Fibroblast of the aortic adventitia (primary cell): ENCODE results near the gene EPN3. TPM values are rescaled to one million over a fixed set of nuclear protein-coding genes. Genes with fewer than 3 reads are reported as not detected.

Experiments used
- DNase-seq: peaks from one replicate; pipeline ENCODE4 v3.0.0-alpha.2; 2010; ENCODE audit warnings: low read depth
- H3K4me3 ChIP-seq: 2 replicates; pipeline ENCODE4 v1.5.1; 2011; ENCODE audit warnings: low read depth, mild to moderate bottlenecking, control low read depth, low read length, moderate library complexity
- total RNA-seq: library from RNA; depleted of rRNA; stranded (reverse); fragments of >200 nt; gene quantifications from 2 replicates; pipeline ENCODE4 v1.2.3, GENCODE V29; 2012; ENCODE audit warnings: low replicate concordance
- TF ChIP-seq, protein P1 (sequence below): IDR thresholded peaks from 2 replicates; pipeline ENCODE4 v1.5.1; 2011; ENCODE audit warnings: mild to moderate bottlenecking, low read length, control low read depth, inconsistent platforms; ENCODE audit not compliant: insufficient read depth

EPN3 gene
- total RNA-seq, 1 donor = not detected

DNA sequence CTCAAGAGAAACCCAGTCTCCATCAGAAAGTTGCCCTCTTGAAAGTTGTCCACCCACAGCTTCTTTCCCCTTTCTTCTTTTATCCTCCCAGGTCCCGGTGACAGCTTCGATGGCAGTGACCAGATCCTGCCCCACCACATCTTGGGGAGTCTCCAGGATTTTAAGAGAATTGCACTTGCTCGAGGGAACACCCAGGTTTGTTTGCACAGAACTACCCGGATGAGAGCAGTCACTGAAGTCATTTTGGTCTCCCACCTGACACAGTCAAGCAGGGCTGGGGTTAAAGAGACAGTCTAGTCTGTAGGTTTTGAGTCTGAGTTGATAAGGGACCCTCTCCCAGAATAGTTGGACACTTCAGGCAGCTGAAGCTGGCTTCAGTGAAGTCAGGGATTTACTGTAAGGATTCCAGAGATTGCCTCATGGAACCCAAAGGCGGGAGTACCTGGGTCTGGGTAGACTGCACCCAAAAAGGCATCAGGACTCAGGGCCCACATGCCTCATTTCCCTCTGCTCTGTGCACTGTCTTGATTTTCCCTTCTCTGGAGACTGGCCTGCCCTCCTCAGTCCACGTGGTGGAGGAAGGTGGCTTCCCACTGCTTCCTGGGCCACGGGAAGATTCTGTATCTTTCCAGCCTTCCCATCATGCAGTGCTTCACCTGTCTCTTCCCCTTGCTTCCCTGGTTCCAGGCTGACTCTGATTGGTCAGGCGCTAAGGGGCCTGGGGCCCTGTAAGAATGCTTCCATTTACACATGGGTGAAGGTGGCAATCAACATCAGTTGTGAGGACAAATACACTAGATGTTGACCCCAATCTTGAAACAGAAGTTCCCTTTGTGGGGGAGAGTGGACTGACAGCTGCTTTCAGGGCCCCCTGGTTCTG, 14.8 kb upstream of the EPN3 start:
- TF ChIP-seq, protein P1, sequence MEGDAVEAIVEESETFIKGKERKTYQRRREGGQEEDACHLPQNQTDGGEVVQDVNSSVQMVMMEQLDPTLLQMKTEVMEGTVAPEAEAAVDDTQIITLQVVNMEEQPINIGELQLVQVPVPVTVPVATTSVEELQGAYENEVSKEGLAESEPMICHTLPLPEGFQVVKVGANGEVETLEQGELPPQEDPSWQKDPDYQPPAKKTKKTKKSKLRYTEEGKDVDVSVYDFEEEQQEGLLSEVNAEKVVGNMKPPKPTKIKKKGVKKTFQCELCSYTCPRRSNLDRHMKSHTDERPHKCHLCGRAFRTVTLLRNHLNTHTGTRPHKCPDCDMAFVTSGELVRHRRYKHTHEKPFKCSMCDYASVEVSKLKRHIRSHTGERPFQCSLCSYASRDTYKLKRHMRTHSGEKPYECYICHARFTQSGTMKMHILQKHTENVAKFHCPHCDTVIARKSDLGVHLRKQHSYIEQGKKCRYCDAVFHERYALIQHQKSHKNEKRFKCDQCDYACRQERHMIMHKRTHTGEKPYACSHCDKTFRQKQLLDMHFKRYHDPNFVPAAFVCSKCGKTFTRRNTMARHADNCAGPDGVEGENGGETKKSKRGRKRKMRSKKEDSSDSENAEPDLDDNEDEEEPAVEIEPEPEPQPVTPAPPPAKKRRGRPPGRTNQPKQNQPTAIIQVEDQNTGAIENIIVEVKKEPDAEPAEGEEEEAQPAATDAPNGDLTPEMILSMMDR = no peak
- no peak for DNase-seq
- no peak overlapping the region for H3K4me3 ChIP-seq

DNA sequence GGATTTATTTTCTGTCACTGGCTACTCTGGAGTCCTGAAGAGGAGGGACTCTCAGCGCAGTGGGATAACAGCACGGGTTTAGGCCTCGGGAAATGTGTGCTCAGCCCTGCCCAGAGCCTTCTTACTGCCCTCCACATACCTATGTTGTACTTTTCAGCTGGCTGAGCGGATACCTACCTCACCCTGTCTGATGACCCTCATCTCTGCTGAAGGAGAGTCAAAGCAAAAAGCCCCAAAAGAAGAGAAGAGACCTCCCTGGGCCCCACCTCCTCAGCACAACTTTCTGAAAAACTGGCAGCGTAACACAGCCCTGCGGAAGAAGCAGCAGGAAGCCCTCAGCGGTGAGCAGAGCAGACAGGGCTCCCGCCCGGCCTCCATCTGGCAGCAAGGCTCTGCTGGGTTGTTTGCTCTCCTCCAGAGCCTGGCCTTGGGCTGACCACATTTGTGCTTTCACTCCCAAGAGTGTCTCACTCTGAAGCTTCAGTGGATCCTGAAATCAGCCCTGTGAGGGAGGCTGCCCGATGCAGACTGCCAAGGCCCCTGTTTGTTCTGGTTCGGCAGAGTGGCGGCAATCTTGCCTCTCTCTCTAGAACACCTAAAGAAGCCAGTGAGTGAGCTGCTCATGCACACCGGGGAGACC, 14.0 kb upstream of the EPN3 start:
- H3K4me3 ChIP-seq = no peak overlapping the region
- no peak for DNase-seq
- TF ChIP-seq, protein P1 = no peak

DNA sequence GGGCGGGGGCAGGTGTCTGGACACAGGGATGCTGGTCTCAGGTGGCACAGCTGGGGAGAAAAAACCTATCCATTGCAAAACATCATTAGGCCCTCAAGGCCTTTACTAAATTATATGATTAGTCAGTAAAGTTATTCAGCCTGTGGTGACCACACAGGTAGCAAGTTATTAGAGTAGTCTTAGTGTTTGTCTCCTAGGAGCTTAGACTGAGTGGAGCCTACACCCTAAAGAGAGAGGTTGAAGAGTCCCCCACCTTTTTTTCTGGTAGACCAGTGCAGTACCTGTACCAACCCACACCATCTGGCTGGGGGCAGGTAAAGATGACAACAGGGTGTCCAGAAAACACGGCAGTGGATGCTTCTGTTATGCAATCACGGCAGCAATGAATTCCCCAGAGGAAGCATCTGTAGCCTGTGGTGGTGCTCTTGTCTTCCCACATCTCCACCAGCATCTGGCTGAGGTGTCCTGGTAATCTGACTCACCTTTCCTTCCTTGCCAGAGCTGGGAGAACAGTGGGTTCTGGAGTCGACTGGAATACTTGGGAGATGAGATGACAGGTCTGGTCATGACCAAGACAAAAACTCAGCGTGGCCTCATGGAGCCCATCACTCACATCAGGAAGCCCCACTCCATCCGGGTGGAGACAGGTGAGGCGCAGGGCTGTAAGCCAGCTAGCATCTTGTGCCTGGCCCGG, 13.2 kb upstream of the EPN3 start:
- TF ChIP-seq, protein P1 = no peak
- no peak for DNase-seq
- H3K4me3 ChIP-seq = no peak overlapping the region

DNA sequence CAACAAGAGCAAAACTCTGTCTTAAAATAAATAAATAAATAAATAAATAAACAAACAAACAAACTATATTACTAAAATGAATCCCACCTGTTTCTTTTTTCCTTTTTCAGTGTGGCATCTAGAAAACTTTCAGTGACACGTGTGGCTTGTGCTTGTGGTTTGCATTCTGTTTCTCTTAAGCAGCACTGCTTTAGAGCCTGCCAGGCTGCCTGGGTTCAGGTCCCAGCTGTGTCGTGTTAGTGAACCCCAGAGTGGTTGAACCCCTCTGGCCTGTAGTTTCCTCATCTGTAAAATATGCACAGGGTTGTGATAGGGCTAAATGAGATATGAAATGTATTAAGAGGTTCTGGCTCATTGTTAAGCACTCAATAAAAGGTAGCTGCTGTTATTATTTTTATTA, 12.1 kb upstream of the EPN3 start:
- no peak for DNase-seq
- H3K4me3 ChIP-seq = no peak overlapping the region
- TF ChIP-seq, protein P1 = no peak

DNA sequence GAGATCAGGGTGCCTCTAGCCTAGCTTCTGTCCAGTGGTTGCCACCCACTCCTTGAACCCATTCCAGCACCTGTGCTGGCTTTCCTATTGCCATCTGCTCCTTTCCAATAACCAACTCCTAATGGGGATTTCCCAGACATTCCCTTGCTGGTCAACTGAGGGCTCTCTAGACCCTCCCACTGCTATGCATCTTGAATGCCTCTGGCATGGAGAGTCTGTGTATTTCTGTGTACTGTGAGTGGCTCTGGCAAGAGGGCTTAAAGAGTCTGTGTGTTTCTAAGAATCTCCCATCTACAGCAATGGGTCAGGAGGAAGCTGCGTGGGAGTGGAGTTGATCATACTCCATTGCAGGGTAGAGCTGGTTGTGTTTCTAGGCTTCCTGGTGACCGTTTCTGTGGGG, 11.0 kb upstream of the EPN3 start:
- no peak overlapping the region for H3K4me3 ChIP-seq
- TF ChIP-seq, protein P1 = no peak
- no peak for DNase-seq

DNA sequence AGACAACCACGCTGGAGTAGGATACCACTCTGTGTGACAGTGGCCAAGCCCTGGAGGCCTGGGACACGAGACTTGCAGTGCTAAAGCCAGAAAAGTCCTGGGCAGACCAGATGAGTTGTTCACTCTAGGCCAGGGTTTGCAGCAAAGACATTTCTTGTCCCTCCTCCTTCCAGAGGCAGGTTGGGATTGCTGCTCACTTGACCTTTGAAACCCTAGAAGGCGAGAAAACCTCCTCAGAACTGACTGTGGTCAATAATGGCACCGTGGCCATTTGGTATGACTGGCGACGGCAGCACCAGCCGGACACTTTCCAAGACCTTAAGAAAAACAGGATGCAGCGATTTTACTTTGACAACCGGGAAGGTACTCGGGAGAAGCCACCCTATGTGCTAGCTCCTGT, 9.8 kb upstream of the EPN3 start:
- H3K4me3 ChIP-seq = no peak overlapping the region
- no peak for DNase-seq
- TF ChIP-seq, protein P1 = no peak
